PC-9 (cell line): Measurements from ENCODE around the gene TCEA2.

Source experiments
- EZH2 ChIP-seq: fragments of 200-600 bp; sonication (generic); IDR thresholded peaks from 2 replicates; pipeline ENCODE4 v1.8.0; 2017; ENCODE audit warnings: antibody characterized with exemption, low read depth
- TF ChIP-seq, protein P1 (sequence below): fragments of 200-600 bp; sonication (generic); conservative IDR thresholded peaks from 2 replicates; pipeline ENCODE4 v1.6.1; 2017; ENCODE audit warnings: mixed run types, antibody characterized with exemption, mild to moderate bottlenecking, moderate library complexity

DNA sequence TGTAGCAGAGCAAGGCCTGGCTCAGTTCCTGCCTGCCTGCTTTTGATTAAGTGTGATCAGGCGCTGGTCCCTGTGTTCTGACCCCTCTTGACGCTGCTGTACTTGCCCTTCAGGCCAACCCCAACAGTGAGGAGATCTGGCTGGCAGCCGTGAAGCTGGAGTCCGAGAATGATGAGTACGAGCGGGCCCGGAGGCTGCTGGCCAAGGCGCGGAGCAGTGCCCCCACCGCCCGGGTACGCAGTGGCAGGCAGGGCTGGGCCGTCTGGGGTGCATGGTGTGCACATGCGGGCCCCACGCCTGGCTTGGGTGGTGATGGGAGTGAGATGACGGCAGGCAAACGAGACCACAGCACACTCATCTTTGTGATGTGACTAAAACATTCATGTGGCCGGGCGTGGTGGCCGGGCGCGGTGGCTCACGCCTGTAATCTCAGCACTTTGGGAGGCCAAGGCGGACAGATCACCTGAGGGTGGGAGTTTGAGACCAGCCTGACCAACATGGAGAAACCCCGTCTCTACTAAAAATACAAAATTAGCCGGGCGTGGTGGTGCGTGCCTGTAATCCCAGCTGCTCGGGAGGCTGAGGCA, 37.1 kb upstream of the TCEA2 start:
- TF ChIP-seq EZH2, result no peak
- TF ChIP-seq, protein P1, sequence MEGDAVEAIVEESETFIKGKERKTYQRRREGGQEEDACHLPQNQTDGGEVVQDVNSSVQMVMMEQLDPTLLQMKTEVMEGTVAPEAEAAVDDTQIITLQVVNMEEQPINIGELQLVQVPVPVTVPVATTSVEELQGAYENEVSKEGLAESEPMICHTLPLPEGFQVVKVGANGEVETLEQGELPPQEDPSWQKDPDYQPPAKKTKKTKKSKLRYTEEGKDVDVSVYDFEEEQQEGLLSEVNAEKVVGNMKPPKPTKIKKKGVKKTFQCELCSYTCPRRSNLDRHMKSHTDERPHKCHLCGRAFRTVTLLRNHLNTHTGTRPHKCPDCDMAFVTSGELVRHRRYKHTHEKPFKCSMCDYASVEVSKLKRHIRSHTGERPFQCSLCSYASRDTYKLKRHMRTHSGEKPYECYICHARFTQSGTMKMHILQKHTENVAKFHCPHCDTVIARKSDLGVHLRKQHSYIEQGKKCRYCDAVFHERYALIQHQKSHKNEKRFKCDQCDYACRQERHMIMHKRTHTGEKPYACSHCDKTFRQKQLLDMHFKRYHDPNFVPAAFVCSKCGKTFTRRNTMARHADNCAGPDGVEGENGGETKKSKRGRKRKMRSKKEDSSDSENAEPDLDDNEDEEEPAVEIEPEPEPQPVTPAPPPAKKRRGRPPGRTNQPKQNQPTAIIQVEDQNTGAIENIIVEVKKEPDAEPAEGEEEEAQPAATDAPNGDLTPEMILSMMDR, result no peak
